Ishikawa (cell line): ENCODE measurements around the gene ZC2HC1C.

ENCODE experiments used
- CEBPB ChIP-seq: IDR thresholded peaks from 2 replicates; pipeline ENCODE4 v1.6.1; 2012
- CREB1 ChIP-seq: IDR thresholded peaks from 2 replicates; pipeline ENCODE4 v1.6.1; 2012; ENCODE audit warnings: low read depth
- EGR1 ChIP-seq: IDR thresholded peaks from 2 replicates; pipeline ENCODE4 v1.6.1; 2012
- EP300 ChIP-seq: IDR thresholded peaks from 2 replicates; pipeline ENCODE4 v1.6.1; 2012; ENCODE audit warnings: borderline replicate concordance
- FOXM1 ChIP-seq: IDR thresholded peaks from 2 replicates; pipeline ENCODE4 v1.6.1; 2012; ENCODE audit warnings: low read depth, borderline replicate concordance
- RAD21 ChIP-seq: IDR thresholded peaks from 2 replicates; pipeline ENCODE4 v1.6.1; 2012; ENCODE audit warnings: low read depth
- YY1 ChIP-seq: IDR thresholded peaks from 2 replicates; pipeline ENCODE4 v1.6.1; 2012; ENCODE audit warnings: low read depth
- TF ChIP-seq, protein P1 (sequence below): IDR thresholded peaks from 2 replicates; pipeline ENCODE4 v1.6.1; 2012
- TF ChIP-seq, protein P2 (sequence below): IDR thresholded peaks from 2 replicates; pipeline ENCODE4 v1.6.1; 2012; ENCODE audit warnings: low read depth, mild to moderate bottlenecking
- TF ChIP-seq, protein P3 (sequence below): IDR thresholded peaks from 2 replicates; pipeline ENCODE4 v1.6.1; 2012

DNA sequence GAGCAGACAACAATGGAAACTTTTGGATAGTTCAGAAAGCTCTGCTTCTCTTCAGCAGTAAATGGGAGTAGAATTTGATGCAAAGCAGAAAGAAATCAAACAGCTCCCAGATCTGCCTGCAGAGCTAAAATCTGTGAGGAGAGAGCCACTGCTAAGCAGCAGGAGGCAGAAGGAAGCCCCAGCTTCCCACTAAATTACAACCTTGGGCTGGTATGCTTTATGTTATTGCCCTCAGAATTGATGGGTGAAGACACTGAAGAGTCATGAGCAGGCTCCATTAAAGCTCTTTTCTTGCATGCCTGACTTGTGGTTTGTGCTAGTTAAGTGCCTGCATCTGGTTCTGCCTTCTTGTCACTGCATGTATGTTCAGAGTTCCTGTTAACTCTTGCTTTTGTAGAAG, 8.4 kb downstream of the ZC2HC1C start:
- TF ChIP-seq CREB1 (no peak), EP300 (no peak), EGR1 (no peak), FOXM1 (no peak), YY1 (no peak), RAD21 (no peak), CEBPB (no peak)
- TF ChIP-seq, protein P1, sequence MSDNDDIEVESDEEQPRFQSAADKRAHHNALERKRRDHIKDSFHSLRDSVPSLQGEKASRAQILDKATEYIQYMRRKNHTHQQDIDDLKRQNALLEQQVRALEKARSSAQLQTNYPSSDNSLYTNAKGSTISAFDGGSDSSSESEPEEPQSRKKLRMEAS: no peak
- TF ChIP-seq, protein P2, sequence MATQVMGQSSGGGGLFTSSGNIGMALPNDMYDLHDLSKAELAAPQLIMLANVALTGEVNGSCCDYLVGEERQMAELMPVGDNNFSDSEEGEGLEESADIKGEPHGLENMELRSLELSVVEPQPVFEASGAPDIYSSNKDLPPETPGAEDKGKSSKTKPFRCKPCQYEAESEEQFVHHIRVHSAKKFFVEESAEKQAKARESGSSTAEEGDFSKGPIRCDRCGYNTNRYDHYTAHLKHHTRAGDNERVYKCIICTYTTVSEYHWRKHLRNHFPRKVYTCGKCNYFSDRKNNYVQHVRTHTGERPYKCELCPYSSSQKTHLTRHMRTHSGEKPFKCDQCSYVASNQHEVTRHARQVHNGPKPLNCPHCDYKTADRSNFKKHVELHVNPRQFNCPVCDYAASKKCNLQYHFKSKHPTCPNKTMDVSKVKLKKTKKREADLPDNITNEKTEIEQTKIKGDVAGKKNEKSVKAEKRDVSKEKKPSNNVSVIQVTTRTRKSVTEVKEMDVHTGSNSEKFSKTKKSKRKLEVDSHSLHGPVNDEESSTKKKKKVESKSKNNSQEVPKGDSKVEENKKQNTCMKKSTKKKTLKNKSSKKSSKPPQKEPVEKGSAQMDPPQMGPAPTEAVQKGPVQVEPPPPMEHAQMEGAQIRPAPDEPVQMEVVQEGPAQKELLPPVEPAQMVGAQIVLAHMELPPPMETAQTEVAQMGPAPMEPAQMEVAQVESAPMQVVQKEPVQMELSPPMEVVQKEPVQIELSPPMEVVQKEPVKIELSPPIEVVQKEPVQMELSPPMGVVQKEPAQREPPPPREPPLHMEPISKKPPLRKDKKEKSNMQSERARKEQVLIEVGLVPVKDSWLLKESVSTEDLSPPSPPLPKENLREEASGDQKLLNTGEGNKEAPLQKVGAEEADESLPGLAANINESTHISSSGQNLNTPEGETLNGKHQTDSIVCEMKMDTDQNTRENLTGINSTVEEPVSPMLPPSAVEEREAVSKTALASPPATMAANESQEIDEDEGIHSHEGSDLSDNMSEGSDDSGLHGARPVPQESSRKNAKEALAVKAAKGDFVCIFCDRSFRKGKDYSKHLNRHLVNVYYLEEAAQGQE: no peak
- TF ChIP-seq, protein P3, sequence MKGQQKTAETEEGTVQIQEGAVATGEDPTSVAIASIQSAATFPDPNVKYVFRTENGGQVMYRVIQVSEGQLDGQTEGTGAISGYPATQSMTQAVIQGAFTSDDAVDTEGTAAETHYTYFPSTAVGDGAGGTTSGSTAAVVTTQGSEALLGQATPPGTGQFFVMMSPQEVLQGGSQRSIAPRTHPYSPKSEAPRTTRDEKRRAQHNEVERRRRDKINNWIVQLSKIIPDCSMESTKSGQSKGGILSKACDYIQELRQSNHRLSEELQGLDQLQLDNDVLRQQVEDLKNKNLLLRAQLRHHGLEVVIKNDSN: no peak
